HUES48 (cell line): ENCODE measurements around the gene SLC7A9.

Experiments
- H3K27ac ChIP-seq: one replicate; pipeline ENCODE4 v1.7.0; 2013; ENCODE audit warnings: low read depth, low read length, inconsistent platforms
- H3K27me3 ChIP-seq: 2 replicates; pipeline ENCODE4 v1.6.1; 2013; ENCODE audit warnings: mild to moderate bottlenecking, low read length; ENCODE audit not compliant: control insufficient read depth, insufficient read depth
- H3K36me3 ChIP-seq: 2 replicates; pipeline ENCODE4 v1.6.1; 2013; ENCODE audit warnings: low read length; ENCODE audit not compliant: control insufficient read depth, insufficient read depth
- H3K4me1 ChIP-seq: 2 replicates; pipeline ENCODE4 v1.6.1; 2013; ENCODE audit warnings: mild to moderate bottlenecking, low read length; ENCODE audit not compliant: control insufficient read depth, insufficient read depth
- H3K4me3 ChIP-seq: 2 replicates; pipeline ENCODE4 v1.5.1; 2013; ENCODE audit warnings: mild to moderate bottlenecking, low read depth, low read length
- H3K9ac ChIP-seq: 2 replicates; pipeline ENCODE4 v1.6.1; 2013; ENCODE audit warnings: mild to moderate bottlenecking, low read depth, low read length, moderate library complexity
- H3K9me3 ChIP-seq: 2 replicates; pipeline ENCODE4 v1.6.1; 2013; ENCODE audit warnings: low read length; ENCODE audit not compliant: control insufficient read depth, insufficient read depth

SLC7A9 gene

DNA sequence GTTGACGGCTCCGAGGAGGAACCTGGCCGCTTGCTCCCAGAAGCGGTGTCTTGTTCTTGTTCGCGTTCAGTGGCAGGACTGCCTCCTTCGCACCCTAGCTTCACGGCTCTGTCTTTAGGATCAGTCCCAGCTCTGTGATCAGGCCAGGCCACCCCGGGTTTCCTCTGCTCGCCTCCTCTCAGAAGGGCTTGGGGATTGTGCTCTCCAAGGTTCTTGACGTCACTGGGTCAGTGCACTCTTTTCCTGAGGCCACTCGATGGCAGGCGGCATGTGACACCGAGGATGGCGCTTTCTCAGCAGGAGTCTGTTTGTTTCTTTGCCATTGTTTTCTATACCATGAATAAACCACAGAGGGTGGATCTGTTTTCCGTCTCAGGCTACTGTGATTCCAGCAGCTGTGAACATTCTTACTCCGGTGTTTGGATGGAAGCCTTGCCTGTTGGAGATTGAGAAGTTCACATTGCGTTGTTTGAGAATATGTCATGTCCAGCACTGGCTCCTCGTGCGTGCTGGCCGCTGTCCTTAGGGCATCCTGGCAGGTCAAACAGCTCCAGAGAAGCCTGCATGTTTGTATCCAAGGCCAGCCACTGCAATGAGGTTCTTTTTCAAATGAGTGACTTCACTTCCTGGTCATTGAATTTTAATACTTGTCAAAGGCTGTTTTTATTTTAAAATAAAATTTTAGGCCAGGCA is 44.5 kb downstream of the SLC7A9 start:
- H3K4me3 ChIP-seq = no peak overlapping the region
- H3K9me3 ChIP-seq = no peaks in the 10 kb centered on the region
- H3K36me3 ChIP-seq = no peaks in the 10 kb centered on the region
- H3K27me3 ChIP-seq = no peaks in the 10 kb centered on the region
- no peak overlapping the region for H3K9ac ChIP-seq
- H3K27ac ChIP-seq = no peak overlapping the region
- peaks cover 21% of the 10 kb centered on the region for H3K4me1 ChIP-seq

- no peak overlapping the region for H3K9ac ChIP-seq
- H3K4me3 ChIP-seq = no peak overlapping the region
- peaks cover 21% of the 10 kb centered on the region for H3K4me1 ChIP-seq
- no peaks in the 10 kb centered on the region for H3K36me3 ChIP-seq
- H3K27me3 ChIP-seq = no peaks in the 10 kb centered on the region
- no peaks in the 10 kb centered on the region for H3K9me3 ChIP-seq
- no peak overlapping the region for H3K27ac ChIP-seq
These were observed 45.3 kb downstream of the SLC7A9 start for GRCh38 chr19:32824191-32824751.

GRCh38 chr19:32823747-32824102 is 45.8 kb downstream of the SLC7A9 start:
- Histone ChIP-seq H3K36me3 (no peaks in the 10 kb centered on the region), H3K9me3 (no peaks in the 10 kb centered on the region), H3K4me3 (no peak overlapping the region), H3K27me3 (no peaks in the 10 kb centered on the region), H3K27ac (no peak overlapping the region), H3K9ac (no peak overlapping the region), H3K4me1 (peaks cover 20% of the 10 kb centered on the region)

- H3K4me1 ChIP-seq = peaks cover 15% of the 10 kb centered on the region
These were observed 46.4 kb downstream of the SLC7A9 start for GRCh38 chr19:32822916-32823746.

GRCh38 chr19:32819419-32820400 is 49.9 kb downstream of the SLC7A9 start:
- no peaks in the 10 kb centered on the region for H3K27me3 ChIP-seq

More at GRCh38 chr19:32822916-32823746, 46.4 kb downstream of the SLC7A9 start:
- Histone ChIP-seq H3K9ac (no peak overlapping the region), H3K9me3 (no peaks in the 10 kb centered on the region), H3K36me3 (no peaks in the 10 kb centered on the region), H3K27me3 (no peaks in the 10 kb centered on the region), H3K4me3 (no peak overlapping the region), H3K27ac (no peak overlapping the region)

DNA sequence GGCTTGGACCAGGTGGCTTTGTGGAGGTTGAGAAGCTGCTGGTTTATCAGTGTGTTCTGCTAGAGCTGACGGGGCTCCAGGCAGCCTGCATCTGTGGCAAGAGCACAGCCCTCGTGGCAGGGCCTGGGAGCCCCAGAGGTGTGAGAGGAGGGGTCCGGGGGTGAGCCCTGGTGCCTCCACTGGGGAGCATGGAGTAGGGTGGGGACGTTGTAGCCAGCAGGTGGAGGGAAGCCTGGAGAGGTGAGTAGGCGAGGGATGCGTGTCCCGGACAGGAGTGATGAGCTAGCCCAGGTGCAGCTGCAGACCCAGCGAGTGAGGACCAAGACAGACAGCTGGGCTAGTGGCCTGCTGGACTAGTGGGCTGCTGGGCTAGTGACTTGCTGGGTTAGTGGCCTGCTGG is 51.0 kb downstream of the SLC7A9 start:
- Histone ChIP-seq H3K27me3 (no peaks in the 10 kb centered on the region), H3K27ac (no peak overlapping the region), H3K4me1 (peaks cover 14% of the 10 kb centered on the region), H3K36me3 (no peaks in the 10 kb centered on the region), H3K9ac (no peak overlapping the region), H3K9me3 (no peaks in the 10 kb centered on the region), H3K4me3 (no peak overlapping the region)

More at GRCh38 chr19:32819419-32820400, 49.9 kb downstream of the SLC7A9 start:
- Histone ChIP-seq H3K4me3 (no peak overlapping the region), H3K36me3 (no peaks in the 10 kb centered on the region), H3K9ac (no peak overlapping the region), H3K4me1 (peaks cover 19% of the 10 kb centered on the region), H3K27ac (no peak overlapping the region), H3K9me3 (no peaks in the 10 kb centered on the region)

DNA sequence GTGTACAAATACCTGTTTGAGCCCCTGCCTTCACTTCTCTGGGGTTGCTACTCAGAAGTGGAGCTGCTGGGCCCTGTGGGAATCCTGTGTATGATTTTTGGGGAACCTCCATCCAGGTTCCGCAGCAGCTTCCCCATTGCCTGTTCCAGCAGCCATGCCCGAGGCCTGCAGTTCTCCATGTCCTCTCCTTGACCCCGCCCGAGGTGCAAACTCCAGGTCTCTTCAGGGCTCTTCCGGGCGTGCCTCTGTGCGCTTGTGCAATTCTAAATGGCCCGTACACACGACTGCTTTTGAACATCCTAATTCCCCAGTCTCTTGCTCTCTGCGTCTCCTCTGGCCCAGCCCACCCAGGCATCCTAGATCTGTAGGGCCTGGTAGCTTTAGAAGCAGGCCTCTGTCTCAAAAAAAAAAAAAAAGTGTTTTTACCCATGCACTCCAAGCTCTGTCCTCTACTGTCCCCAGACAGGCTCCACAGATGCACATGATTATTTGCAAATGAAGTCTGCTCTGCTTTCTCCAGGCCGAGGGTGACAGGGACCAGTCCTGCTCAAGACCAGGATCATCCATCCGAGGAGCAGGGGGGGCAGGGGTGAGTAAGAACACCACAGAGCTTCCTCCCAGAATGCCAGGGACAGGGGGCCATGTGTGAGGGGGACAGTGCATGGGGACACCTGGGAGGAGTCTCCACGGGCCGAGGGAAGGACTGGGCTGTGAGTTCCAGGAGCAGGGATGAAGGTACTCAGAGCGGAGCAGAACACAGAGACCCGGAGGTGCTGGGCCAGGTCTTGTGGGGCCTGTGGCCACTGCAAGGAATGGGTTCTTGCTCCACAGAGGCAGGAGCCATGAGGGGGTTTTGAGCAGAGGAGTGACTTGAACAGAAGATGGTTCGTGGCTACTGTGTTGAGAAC is 51.7 kb downstream of the SLC7A9 start:
- Histone ChIP-seq H3K9me3 (no peaks in the 10 kb centered on the region), H3K36me3 (no peaks in the 10 kb centered on the region), H3K27ac (no peak overlapping the region), H3K4me1 (peaks cover 14% of the 10 kb centered on the region), H3K4me3 (no peak overlapping the region), H3K27me3 (no peaks in the 10 kb centered on the region), H3K9ac (no peak overlapping the region)

DNA sequence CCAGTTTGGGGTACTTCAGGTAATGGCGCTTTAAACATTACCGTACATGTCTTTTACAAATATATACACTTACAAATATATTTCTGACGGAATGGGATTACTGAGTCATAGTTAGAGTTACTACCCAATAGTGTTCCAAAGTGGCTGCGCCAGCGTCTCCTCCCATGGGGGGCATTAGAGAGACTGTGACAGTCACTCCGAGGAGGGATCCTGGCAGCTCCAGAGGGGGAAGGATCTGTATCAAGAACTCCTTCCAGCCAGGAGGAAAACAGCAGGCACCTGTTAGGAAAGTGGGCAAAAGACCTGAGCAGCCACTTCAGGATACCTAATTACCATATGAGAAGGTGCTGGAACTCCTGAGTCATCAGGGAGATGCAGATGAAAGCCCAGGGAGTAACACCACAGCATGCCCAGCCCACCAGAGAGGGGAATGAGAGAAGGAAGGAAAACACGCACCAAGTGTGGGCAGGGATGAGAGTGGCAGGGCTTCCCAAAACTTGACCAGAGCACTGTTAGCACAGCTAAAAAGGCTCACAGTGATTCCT is 52.9 kb downstream of the SLC7A9 start:
- Histone ChIP-seq H3K4me1 (peaks cover 14% of the 10 kb centered on the region), H3K4me3 (no peak overlapping the region), H3K9ac (no peak overlapping the region), H3K9me3 (no peaks in the 10 kb centered on the region), H3K36me3 (no peaks in the 10 kb centered on the region), H3K27ac (peak overlapping the region; percentile 48), H3K27me3 (no peaks in the 10 kb centered on the region)

DNA sequence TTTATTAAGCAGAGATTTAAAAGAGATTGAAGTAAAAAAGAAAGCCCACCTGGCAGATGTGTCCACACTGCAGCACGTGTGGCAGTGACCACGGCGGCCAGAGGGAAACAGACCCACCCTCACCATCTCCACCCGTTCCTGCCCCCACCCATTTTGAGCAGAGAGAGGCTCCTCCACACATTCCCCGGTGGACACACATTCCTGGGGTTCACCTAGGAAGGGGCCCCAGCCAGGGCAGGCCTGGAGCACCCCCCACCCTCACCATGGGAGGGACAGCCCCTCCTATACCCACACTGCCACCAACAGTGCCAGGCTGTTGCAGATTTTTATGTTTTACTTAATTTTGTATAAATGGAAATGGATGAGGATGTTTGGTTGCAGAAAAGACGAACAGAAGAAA is 54.9 kb downstream of the SLC7A9 start:
- Histone ChIP-seq H3K27me3 (no peaks in the 10 kb centered on the region), H3K36me3 (no peaks in the 10 kb centered on the region), H3K4me1 (peaks cover 14% of the 10 kb centered on the region), H3K9me3 (no peaks in the 10 kb centered on the region), H3K27ac (no peak overlapping the region), H3K4me3 (no peak overlapping the region), H3K9ac (no peak overlapping the region)
